GM21528 (cell line): ENCODE measurements around the gene CAGE1.

Experiments used
- ATAC-seq: cut with Tn5 transposase; IDR thresholded peaks from one replicate; pipeline ENCODE4 v1.9.1; 2021; ENCODE audit warnings: mild to moderate bottlenecking, moderate library complexity; ENCODE audit not compliant: unreplicated experiment, low FRiP score

The CAGE1 gene

DNA sequence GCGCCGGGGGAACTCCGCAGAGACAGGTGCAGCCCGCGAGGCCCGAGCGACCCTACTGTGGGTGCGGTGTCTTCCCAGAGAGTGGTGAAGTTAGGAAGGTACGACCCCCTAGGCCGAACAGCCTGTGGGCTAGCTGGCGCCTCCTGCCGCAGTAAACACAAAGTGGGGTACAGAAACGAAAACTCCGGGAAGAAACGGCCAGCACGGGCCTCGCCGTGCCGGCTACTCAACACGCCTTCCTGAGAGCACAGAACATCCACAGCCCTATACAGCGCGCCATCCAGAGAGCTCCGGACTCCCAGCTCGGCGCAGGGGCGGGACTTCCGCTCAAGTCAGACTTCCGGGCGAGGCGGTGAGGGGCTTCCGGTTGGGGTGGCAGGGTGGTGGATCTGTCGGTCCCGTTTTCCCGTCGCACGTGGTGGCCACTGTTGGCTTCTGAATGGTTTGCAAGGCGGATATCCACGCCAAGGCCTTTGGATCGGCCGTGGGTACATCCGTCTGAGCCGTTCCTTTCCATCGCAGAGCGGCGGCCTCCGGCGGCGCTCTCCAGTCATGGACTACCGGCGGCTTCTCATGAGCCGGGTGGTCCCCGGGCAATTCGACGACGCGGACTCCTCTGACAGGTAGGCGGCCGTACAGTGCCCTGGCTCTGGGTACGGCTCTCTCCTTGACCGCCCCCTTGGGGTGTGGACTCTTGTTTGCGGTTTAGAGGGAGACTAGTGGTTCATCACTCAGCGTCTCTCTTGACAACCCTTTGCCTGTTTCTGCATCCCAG is at the start of gene CAGE1, which contains the start of gene RIOK1:
Gene CAGE1, minus strand, starts transcription at position 292 of the 775 bp plus-strand sequence. CDS start 2,569 bp downstream, outside the sequence.
Gene RIOK1, plus strand, starts transcription at position 358 of the 775 bp plus-strand sequence. Its CDS starts 195 bp downstream, at position 553.
- peak; percentile 98 for ATAC-seq

DNA sequence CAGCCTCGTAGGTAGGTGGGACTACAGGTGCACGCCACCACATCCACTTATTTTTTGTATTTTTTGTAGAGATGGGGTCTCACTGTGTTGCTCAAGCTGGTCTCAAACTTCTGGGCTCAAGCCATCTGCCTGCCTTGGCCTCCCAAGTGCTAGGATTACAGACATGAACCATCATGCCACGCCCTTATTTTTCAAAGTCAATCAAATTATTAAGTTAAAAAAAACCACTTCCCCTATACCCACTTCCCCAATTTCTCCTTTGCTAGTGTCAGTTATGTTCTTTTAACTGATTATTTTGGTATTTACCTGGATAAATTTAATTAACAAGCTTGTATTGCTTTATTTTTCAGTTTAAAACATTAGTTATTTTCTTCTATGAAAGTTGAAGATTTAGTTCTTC is 49.7 kb upstream of the CAGE1 start:
- no peak for ATAC-seq

DNA sequence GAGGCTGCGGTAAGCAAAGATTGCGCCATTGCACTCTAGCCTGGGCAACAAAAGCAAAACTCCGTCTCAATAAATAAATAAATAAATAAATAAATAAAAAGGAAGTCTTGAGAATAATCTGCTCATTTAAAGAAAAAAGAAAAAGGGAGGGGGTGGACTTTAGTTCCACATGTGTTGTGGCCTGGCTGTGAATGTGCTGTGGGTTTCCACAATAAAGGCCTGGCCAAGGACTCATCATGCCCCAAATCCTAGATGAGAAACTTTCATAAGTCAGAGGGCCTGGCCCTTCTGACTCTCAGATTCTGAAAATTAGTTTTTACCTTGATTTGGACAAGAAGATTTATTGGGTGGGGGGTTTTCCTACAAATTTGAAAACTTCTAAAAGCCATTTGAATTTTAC is 48.5 kb upstream of the CAGE1 start:
- ATAC-seq: no peak

DNA sequence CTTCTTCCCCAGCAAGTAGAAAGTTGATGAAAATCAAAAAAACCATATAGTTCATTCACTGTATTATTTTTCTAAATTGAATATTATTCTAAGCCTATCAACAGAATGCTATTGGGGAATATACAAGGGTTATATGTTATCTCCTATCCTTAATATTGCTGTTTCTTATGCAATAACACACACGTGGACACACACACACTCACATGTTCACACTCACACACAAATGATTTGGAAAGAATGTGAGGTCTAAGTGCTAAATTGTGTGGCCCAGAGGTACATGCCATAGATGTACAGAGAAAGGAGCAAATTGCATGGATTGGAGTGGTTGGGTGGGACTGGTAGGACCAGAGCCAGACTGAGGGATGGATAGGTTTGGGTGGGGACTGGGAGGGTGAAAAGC is 45.1 kb upstream of the CAGE1 start:
- ATAC-seq: no peak

DNA sequence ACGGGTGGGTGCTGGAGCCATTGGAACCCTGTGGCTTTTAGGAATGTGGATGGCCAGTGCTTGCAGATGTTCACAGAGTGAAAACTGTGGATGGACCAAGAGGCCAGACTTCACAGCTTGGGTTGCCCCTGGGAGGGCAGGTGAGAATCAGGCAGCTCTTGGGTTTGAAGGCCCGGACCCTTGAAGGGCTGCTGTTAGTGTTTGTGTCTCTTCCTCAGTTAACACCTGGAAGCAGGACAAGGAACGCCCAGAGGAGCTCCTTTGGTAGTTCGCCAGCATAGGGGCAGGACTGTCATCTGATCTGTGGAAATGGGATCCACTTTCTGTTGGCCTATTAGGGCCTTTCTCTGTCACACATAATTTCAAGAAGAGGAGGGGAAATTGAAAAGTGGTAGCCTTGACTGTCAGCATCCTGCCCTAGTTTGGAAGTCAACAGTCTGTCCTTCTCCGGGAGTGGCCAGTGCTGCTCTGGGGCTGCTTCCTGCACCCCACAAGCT is 43.6 kb upstream of the CAGE1 start:
- no peak for ATAC-seq

DNA sequence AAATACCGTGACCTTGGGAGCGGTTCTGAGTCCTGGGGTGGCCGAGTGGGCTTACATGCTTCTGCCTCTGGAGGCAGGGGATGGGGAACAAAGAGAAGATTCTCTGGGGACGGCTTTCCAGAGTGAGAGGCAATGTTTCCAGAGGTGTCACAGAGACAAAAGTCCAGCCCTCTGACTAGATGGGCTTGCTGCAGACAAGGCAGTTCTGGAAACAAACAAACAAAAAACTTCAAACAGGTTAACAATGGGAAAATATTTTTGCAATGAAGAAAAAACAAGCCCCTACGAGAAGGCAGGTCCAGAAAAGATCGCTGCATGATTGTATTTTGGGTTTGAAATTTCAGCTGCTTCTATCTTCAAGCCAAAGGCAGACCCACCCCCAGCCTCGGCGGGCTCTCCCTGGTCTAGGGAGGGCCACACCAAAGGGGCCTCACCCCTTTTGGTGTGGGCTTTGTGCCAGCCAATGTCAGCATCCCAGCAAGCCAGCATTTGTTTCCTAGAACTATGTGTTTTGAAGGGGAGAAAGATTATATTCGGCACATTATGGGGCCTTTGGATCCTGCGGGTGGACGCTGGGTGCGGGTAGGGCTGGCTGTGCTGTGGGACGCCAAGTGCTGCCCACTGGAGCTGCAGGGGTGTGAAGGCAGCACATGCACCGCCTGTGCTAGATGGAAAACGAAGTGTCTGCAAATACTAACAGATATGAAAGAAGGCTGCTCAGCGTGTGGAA is 43.0 kb upstream of the CAGE1 start:
- no peak for ATAC-seq

DNA sequence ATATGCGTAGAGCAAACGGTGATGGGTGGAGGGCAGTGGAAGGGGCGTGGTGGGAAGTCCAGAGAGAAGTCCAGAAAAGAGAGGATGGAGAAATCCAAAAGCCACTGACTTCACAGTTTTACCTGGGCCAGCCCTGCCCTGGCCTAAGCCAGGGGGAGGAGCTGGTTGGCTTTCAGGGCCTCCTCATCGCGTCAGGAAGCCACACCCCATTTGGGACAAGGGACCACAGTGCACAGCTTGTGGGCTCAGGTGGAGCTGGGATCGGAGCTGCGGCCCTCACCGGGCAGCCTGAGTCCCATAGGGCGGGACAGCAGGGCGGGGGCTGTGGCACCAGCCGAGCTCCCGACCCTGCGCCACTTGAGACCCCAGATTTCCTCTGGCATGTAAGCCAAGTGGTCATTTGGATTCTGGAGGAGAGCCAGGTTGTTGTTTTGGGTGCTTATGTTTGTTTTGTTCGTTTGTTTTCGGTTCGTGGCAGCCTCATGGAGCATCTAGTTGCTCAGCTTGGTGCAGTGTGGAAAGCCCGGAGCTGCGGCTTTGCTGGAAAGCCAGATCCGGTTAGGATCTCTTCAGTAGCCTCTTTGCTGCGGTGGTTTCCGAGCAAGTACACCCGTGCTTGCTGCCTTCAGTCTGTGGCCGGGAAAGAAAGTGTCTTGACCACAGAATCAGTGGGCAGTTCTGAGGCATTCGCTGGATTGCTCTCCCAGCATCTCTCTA is 42.3 kb upstream of the CAGE1 start:
- no peak for ATAC-seq

DNA sequence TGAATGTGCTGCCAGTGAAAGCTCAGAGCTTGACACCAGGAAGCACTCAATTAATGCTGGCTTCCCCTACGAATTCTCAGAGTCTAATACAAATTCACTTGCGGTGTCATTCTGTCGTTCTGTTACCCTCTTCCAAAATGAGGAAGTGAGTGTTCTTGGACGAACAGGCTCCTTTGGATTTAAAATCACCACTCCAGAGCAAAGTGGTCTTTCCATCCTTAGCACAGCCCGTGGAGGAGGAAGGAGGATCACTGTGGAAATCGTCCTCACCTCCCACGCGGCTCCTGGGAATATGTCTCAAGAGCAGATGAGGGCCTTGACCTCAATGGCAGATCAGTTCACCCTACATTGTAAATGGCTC is 41.8 kb upstream of the CAGE1 start:
- no peak for ATAC-seq

DNA sequence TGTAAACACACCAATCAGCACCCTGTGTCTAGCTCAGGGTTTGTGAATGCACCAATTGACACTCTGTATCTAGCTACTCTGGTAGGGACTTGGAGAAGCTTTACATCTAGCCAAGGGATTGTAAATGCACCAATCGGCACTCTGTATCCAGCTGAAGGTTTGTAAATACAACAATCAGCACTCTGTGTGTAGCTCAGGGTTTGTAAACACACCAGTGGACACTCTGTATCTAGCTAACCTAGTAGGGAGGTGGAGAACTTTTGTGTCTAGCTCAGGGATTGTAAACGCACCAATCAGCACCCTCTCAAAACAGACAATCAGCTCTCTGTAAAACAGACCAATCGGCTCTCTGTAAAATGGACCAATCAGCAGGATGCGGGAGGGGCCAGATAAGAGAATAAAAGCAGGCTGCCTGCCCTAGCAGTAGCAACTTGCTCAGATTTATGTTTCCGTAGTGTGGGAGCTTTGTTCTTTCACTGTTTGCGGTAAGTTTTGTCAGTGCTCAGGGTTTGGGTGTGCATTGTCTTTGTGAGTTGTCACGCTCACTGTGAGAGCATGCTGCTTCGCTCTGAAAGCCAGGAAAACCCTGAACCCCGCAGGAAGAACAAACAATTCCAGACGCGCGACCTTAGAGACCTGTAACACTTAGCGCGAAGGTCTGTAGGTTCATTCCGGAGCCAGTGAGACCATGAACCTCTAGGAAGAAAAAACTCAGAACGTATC is 37.1 kb upstream of the CAGE1 start:
- no peak for ATAC-seq

DNA sequence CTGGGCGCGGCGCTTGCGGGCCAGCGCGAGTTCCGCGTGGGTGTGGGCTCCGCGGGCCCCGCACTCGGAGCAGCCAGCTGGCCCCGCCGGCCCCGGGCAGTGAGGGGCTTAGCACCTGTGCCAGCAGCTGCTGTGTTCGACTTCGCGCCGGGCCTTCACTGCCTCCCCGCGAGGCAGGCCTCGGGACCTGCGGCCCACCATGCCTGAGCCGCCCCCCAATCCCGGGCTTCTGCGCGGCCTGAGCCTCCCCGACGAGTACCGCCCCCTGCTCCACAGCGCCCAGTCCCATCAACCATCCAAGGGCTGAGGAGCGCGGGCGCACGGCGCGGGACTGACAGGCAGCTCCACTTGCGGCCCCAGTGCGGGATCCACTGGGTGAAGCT is 36.3 kb upstream of the CAGE1 start:
- no peak for ATAC-seq

DNA sequence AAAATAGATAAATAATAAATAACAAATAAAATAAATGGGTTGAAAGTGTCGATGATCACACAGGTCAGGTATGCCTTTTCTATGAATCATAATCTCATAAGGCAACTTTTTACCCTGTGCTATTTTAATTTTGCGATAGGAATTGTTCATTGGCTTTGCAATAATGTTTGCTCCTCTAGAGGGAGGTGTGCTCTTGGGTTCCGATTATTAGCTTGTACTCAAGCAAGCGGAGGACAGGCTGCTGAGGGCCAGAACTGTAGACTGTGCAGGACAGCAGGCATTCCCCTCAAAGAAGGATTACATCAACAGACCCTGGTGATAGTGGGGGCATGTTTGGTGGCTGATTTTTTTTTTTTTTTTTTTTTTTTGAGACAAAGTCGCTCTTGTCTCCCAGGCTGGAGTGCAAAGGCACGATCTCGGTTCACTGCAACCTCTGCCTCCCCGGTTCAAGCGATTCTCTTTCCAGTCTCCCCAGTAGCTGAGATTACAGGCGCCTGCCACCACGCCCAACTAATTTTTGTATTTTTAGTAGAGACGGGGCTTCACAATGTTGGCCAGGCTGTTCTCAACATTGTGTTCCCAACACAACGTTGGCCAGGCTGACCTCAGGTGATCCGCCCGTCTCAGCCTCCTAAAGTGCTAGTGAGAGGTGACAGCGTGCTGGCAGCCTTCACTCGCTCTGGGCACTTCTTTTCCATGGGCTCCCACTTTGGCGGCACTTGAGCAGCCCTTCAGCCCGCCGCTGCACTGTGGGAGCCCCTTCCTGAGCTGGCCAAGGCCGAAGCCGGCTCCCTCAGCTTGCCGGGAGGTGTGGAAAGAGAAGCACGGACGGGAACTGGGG is 35.6 kb upstream of the CAGE1 start:
- no peak for ATAC-seq

DNA sequence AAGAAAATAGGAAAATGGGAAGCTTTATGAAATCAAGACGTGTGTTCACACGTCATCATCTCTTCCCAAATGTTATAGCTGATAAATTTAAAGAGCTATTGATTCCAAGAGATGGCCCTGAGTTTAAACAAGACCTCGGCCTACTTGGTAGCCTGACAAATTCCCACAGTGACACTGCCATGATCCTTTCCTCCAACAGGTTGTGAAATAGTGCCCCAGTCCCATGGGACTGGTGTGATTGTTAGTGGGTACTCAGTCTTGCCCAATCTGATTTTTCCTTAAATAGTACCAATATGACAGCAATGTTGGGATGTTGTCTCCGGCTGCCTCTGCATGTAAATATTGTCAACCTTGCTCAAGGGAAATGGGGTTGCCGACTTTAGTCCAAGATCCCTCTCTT is 34.5 kb upstream of the CAGE1 start:
- no peak for ATAC-seq

DNA sequence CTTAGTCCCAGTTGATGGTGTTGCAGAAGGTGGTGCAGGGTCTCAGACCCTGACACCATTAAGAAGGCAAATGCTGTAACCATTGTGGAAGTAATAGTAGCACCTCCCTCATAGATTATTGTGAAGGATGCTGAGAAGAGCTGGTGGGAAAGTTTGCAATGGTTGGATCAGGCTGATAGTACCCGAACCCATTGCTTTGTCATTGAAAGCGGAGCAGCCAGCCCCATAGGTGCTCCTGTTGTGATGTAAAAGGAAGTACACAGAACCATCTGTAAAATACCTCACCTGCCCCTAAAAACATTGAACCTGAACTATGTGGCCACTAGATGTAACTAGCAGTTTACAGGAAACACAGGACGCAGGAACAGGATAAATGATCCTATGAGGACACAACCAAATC is 31.5 kb upstream of the CAGE1 start:
- no peak for ATAC-seq

DNA sequence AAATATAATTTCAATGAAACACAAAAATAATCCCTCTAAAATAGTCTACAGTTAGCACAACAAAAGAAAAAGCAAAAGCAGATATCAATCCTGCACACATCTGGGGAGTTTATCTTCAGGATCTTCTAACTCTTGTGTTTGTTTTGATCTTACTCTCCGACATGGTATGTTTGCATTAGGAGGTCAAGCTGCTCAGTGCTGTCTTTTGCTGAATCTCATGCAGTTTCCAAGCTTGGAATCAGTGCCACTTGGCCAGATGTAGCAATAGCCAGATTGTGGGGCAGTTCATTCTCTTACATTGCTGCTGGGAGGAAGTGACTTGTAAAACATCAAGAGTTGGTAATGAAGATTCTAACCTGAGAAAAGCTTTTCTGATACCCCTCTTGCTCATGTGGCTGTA is 29.5 kb upstream of the CAGE1 start:
- no peak for ATAC-seq

DNA sequence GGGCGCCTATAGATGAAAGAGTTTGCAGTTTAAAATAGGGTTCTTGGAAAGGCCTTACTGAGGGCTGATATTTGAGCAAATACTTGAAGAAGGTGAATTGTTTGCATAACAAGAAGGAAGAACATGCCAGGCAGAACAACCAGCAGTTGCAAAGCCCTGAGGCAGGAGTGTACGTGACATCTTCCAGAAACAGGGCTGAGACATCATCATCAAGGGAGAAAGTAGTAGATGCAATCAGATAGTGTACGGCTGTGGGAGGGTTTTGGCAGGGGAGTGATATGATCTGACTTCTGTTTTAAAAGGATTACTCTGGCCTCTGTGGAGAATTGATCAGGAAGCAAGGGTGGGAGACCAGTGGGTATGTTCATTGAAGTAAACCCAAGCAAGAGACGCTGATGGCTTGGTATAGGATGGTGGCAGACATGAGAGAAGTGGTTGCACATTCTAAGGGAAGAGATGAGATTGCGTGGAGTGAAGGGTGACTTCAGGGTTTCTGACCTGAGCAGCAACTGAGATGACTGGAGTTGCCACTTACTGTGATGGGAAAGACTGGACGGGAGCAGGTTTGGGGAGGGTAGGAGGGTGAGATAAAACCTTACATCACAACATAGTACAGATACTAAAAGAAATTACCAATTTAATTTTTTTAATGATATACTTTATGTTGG is 28.8 kb upstream of the CAGE1 start:
- ATAC-seq: no peak

DNA sequence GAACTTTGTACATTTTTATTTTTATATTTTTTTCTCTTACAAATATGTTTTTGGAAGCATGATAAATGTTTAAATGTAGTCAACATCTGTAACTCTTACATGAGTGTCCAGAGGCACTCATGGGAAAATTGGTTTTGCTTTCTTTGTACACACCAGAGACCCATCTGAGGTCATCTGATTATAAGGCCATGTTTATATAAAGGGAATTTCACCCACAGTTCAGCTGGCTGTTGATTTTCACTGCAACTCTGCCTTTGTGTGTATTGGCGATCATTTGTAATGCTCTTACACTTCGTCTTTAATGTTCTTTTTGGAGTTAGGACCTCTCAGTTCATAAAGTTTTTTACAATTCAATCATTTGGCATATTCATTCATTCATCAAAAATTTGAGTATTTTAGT is 28.1 kb upstream of the CAGE1 start:
- no peak for ATAC-seq

DNA sequence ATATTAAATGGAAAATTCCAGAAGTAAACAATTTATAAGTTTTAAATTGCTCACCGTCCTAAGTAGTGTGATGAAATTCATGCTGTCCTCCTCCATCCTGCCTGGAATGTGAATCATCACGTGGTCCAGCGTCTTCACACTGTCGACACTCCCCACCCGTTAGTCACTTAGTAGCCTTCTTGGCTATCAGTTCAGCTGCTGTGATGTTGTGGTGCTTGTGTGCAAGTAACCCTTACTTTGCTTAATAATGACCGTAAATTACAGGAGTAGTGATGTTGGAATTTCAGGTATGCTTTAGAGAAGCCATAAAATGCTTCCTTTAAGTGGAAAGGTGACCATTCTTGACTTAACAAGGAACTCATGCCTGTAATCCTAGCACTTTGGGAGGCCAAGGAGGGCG is 25.3 kb upstream of the CAGE1 start:
- ATAC-seq: no peak

DNA sequence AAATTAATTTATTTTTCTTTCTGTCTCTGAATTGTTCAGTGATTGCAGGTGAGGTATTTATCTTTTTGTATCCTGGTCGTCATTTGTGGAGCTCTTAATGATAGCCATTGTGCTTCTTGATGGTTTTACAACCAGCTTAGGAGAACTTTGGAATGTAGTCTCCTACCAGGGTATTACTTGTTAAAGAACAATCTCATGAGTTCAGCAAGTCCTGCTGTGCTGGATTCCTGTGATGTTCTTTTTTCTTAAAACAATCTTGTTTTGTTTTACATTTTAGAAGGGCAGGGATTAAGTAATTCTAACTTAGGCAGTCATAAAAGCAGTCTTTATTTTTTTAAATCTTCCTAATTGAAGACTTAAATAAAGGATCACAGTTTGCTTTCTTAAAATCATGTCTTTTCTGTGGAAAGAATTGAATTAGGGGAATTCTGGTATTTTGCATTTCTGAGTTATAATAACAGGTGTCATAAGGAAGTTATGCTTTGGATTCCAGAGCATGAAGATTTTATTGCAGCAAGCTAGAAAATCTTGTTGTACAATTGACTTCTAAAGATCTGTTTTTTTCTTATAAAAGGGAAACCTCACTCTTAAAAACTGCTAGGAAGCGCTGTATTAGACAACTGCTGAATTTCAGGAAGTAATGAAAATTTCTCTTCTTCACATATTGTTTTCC is 23.7 kb upstream of the CAGE1 start:
- ATAC-seq: no peak

DNA sequence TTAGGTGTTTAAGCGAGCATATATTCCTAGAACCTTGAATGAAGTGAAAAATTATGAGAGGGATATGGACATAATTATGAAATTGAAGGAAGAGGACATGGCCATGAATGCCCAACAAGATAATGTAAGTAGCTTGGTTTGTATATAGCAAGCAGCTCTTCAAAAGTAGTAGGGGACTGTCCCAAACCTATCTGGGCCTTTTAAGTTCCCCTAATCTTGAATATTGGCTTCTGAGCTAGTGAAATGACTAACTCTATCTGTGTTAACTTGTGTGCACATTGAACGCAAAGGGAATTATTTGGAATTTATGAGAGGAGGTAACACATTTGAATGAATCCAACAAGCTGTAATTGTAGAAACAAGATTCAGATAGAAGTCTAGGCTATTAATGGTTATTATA is 21.8 kb upstream of the CAGE1 start:
- no peak for ATAC-seq
